ENCODE measurements around the gene COX5A.

- TF ChIP-seq CTCF (IDR thresholded peaks at IDR 0.05 in 2 of 3, conservative IDR thresholded peaks at IDR 0.05 in 1 of 3; ENCODE audit: borderline replicate concordance in 1 of 3, insufficient read depth in 1 of 3, low read depth in 2 of 3, low read length in 2 of 3) = no peak
- no peak for TF ChIP-seq FOSL1 (IDR thresholded peaks at IDR 0.05; ENCODE audit: low read depth)
- TF ChIP-seq YY1 (IDR thresholded peaks at IDR 0.05; ENCODE audit: extremely low read depth, insufficient replicate concordance, low read depth, low read length) = peak; percentile 91
- peak; percentile 89 for TF ChIP-seq POLR2A (IDR thresholded peaks at IDR 0.05; ENCODE audit: borderline replicate concordance, extremely low read depth, insufficient read depth, insufficient read length)
- no peak for TF ChIP-seq EZH2 (IDR thresholded peaks at IDR 0.05)
- TF ChIP-seq POLR2AphosphoS5 (IDR thresholded peaks at IDR 0.05; ENCODE audit: low read depth, low read length) = peak; percentile 91
- peak; percentile 25; the same call in 1 of the 2 replicates for TF ChIP-seq MAX (IDR thresholded peaks at IDR 0.05)
- no peak for TF ChIP-seq ELF1 (IDR thresholded peaks at IDR 0.05; ENCODE audit: borderline replicate concordance, low read depth)
- peak; percentile 52; the same call in 1 of the 2 replicates for TF ChIP-seq CEBPB (IDR thresholded peaks at IDR 0.05; ENCODE audit: low read depth)
- no peak for TF ChIP-seq EZH2phosphoT487 (IDR thresholded peaks at IDR 0.05; ENCODE audit: borderline replicate concordance)
- TF ChIP-seq REST (IDR thresholded peaks at IDR 0.05; ENCODE audit: low read depth) = no peak
These were observed 31.3 kb downstream of the COX5A start, which contains the start of gene FAM219B for GRCh38 chr15:74906450-74907162.
